Measurements from ENCODE around the gene CD4. TPM values are rescaled to one million over a fixed set of nuclear protein-coding genes. Genes with fewer than 3 reads are reported as not detected.
"Not testable (repeated sequence)": the region's sequence is repeated elsewhere in the genome, so short reads cannot be mapped to it uniquely, and the experiment has no call there.

The CD4 gene
- total RNA-seq, 1 experiment from 2014 or later: 0.34 TPM

GRCh38 chr12:6854036-6854435 is 64.7 kb downstream of the CD4 start:
- in situ Hi-C loops (cut with HindIII; ENCODE audit: low sequenced_read_pairs): no loop called here
- no peak for DNase-seq (ENCODE audit: low spot score)

- in situ Hi-C loops (cut with HindIII; ENCODE audit: low sequenced_read_pairs): no loop called here
Observed at GRCh38 chr12:6855322-6855721, 66.0 kb downstream of the CD4 start.

GRCh38 chr12:6858799-6859198 is 69.5 kb downstream of the CD4 start:
- in situ Hi-C loops (cut with HindIII; ENCODE audit: low sequenced_read_pairs): no loop called here
- DNase-seq (ENCODE audit: low spot score): no peak

More at GRCh38 chr12:6855322-6855721, 66.0 kb downstream of the CD4 start:
- DNase-seq (ENCODE audit: low spot score): no peak

- DNase-seq (ENCODE audit: low spot score): no peak
- in situ Hi-C loops (cut with HindIII; ENCODE audit: low sequenced_read_pairs): no loop called here
Observed at GRCh38 chr12:6860116-6860515, 70.8 kb downstream of the CD4 start.

- in situ Hi-C loops (cut with HindIII; ENCODE audit: low sequenced_read_pairs): no loop called here
- DNase-seq (ENCODE audit: low spot score): no peak
Observed at GRCh38 chr12:6860942-6861341, 71.6 kb downstream of the CD4 start.

- in situ Hi-C loops (cut with HindIII; ENCODE audit: low sequenced_read_pairs): no loop called here
- no peak for DNase-seq (ENCODE audit: low spot score)
Observed at GRCh38 chr12:6861391-6861790, 72.1 kb downstream of the CD4 start.

- no peak for DNase-seq (ENCODE audit: low spot score)
- in situ Hi-C loops (cut with HindIII; ENCODE audit: low sequenced_read_pairs): no loop called here
Observed at GRCh38 chr12:6863033-6863432, 73.7 kb downstream of the CD4 start.

- in situ Hi-C loops (cut with HindIII; ENCODE audit: low sequenced_read_pairs): no loop called here
- DNase-seq (ENCODE audit: low spot score): no peak
Observed at GRCh38 chr12:6863586-6864321, 74.4 kb downstream of the CD4 start.

- in situ Hi-C loops (cut with HindIII; ENCODE audit: low sequenced_read_pairs); DNase-seq (ENCODE audit: low spot score): not testable (repeated sequence)
Observed at GRCh38 chr12:6865307-6865706, 76.0 kb downstream of the CD4 start.

- no peak for DNase-seq (ENCODE audit: low spot score)
Observed at GRCh38 chr12:6866163-6866919, 77.0 kb downstream of the CD4 start.

GRCh38 chr12:6866920-6867412 is 77.6 kb downstream of the CD4 start:
- peak; percentile 38 for DNase-seq (ENCODE audit: low spot score)
- in situ Hi-C loops (cut with HindIII; ENCODE audit: low sequenced_read_pairs): no loop called here

More at GRCh38 chr12:6866163-6866919, 77.0 kb downstream of the CD4 start:
- in situ Hi-C loops (cut with HindIII; ENCODE audit: low sequenced_read_pairs): no loop called here

- peak; percentile 89 for DNase-seq (ENCODE audit: low spot score)
- in situ Hi-C loops (cut with HindIII; ENCODE audit: low sequenced_read_pairs): no loop called here
Observed at GRCh38 chr12:6867413-6868210, 78.3 kb downstream of the CD4 start, which contains the start of gene TPI1. Gene TPI1, plus strand, starts transcription at chr12:6867531. Its CDS starts 36 bp downstream, at chr12:6867567.

- in situ Hi-C loops (cut with HindIII; ENCODE audit: low sequenced_read_pairs): no loop called here
- DNase-seq (ENCODE audit: low spot score): no peak
Observed at GRCh38 chr12:6868211-6869048, 79.1 kb downstream of the CD4 start.

GRCh38 chr12:6869049-6870021 is 80.0 kb downstream of the CD4 start:
- in situ Hi-C loops (cut with HindIII; ENCODE audit: low sequenced_read_pairs): no loop called here
- DNase-seq (ENCODE audit: low spot score): peak; percentile 91

GRCh38 chr12:6870304-6870703 is 81.0 kb downstream of the CD4 start:
- DNase-seq (ENCODE audit: low spot score); in situ Hi-C loops (cut with HindIII; ENCODE audit: low sequenced_read_pairs): not testable (repeated sequence)
